Measurements from ENCODE around the gene LHFPL3.

- no peak for TF ChIP-seq CTCF (IDR thresholded peaks at IDR 0.05 in 4 of 5, conservative IDR thresholded peaks at IDR 0.05 in 1 of 5)
- no peak for TF ChIP-seq POLR2A (IDR thresholded peaks at IDR 0.05)
Observed at GRCh38 chr7:104955276-104955675, 626.9 kb downstream of the LHFPL3 start.
